DMS53 (cell line): ENCODE results near the gene SLC16A2.

Source experiments
- DNase-seq: peaks from one replicate; lab custom pipeline; 2025; lab: John Stamatoyannopoulos, UW

SLC16A2 gene

DNA sequence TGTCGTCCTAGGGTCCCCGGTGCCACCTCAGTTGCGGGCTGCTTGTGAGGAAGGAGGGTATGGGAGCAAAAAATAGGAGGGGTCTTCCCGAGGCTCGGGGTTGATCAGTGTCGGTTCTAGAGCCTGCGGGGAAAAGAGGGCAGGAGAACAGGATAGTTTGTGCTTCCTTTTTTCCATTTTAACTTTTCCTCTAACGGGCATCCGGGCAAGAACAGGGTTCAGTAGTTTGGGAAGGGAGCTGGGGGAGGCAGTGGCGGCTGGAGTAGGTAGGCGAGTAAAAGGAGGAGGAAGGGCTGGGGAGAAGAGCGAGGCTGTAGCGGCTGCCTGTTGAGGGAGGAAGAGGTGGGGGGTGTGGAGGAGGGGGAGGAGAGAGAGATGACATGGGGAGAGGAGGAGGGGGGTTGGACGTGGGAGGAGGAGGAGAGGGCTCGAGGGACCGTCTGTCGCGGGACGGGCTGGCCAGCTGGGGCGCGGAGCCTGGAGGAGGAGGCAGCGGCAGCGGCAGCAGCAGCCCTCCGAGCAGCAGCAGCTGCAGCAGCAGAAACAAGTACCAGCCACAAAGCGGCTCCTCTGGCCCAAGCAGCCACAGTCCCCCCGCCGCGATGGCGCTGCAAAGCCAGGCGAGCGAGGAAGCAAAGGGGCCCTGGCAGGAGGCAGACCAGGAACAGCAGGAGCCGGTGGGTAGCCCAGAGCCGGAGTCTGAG lies at the start of gene SLC16A2:
Gene SLC16A2 (plus strand): TSS at position 458 of the 704 bp plus-strand sequence. CDS start 145 bp downstream, at position 603.
- DNase-seq, result peak; percentile 83

- DNase-seq, result peak; percentile 5
These were observed 49.0 kb upstream of the SLC16A2 start for GRCh38 chrX:74372272-74372671.

DNA sequence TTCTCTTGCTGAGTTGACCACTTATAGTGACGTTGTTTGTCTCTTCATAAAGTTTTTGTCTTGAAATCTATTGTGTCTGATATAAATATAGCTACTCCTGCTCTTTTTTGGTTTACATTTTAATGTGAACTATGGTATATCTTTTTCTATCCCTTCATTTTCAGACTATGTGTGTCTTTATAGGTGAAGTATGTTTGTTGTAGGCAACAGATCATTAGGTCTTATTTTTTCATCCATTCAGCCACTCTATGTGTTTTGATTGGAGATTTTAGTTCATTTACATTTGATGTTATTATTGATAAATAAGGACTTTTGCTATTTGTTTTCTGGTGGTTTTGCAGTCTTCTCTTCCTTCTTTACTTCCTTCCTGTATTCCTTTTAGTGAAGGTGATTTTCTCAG lies 44.0 kb upstream of the SLC16A2 start:
- DNase-seq, result no peak

DNA sequence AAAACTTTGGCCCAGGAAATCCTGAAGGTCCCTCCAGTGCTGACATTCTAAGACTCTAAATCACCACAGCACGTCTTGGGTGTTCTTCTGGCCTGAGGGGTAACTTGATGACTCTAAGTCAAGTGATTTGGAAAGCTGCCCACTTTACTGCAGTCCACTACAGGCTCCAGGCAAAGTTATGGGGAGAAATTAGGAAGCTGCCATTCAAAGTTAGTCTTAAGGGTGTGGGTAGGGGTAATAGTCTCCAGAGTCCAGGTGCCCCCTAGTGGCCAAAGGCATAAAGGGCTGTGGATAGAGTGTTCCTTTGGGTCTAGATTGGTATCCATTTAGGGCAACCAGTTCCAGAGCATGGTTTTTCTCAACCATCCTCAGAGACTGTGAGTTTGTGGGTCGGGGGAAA lies 38.7 kb upstream of the SLC16A2 start:
- DNase-seq, result peak; percentile 74

GRCh38 chrX:74383611-74384010 lies 37.7 kb upstream of the SLC16A2 start:
- DNase-seq, result peak; percentile 66

- DNase-seq, result no peak
These were observed 32.1 kb upstream of the SLC16A2 start for GRCh38 chrX:74389016-74389722.

DNA sequence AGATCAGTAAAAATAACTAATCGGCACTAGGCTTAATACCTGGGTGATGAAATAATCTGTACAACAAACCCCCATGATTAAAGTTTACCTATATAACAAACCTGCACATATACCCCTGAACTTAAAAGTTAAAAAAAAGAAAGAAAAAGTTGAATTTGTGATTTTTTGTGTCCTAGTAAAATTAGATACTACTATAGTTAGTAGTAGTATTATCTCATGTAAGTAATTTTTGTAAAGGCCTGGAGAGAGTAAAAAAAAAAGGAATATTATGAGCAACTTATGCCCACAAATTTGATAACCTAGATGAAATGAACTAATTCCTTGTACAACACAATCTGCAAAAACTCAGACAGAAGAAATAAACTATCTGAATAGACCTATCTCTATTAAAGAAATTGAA lies 25.7 kb upstream of the SLC16A2 start:
- no peak for DNase-seq

DNA sequence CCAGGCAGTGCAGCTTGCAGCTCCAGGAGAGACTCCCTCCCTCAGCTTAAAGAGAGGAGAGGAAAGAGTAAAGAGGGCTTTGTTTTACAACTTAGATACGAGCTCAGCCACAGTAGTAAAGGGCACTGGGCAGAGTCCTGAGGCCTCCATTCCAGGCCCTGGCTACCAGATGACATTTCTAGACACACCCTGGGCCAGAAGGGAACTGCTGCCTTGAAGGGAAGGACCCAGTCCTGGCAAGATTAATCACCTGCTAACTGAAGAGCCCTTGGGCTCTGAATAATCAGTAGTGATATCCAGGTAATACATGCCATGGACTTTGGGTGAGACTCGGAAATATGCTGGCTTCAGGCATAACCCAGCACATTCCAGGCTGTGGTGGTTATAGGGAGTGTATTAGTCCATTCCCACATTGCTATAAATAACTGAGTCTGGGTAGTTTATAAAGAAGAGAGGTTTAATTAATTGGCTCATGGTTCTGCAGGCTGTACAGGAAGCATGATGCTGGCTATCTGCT lies 15.3 kb upstream of the SLC16A2 start:
- DNase-seq, result no peak

- DNase-seq, result no peak
These were observed 13.0 kb upstream of the SLC16A2 start for GRCh38 chrX:74408304-74408703.

DNA sequence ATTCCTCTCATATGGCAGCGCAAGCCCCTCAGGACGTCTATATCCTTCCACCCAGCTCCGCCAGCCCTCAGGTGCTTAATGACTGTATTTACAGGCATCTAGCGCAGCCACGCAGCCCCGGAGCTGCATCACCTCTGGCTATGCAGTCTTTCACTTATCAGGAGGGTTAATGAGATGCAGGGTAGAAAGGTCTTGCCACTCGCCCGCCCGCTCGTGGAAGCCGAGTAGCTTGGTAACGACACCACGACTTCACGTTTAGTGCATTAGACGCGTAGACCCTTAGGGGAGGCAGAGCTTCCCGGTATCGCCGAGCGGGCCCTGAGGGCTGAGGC lies 1.5 kb upstream of the SLC16A2 start:
- DNase-seq, result peak; percentile 53

GRCh38 chrX:74420196-74421035 lies 877 bp upstream of the SLC16A2 start:
- DNase-seq, result peak; percentile 69

DNA sequence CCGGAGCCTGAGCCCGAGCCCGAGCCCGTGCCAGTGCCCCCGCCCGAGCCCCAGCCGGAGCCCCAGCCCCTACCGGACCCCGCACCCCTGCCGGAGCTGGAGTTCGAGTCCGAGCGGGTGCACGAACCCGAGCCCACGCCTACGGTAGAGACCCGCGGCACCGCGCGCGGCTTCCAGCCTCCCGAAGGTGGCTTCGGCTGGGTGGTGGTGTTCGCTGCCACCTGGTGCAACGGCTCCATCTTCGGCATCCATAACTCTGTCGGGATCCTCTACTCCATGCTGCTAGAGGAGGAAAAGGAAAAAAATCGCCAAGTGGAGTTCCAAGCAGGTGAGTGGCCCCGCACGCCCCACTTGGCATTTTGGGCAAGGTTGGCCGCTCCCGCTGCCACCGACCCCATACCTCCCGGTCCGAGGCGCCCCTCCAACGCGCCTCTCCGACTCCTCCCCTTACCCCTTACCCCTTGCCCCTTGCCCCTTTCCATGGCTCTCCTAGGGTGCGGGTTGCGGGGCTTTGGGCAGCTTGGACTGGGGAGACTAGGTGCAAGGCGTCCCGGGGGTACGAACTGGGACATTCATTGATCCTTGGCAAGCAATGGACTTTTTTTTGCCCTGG lies 553 bp downstream of the SLC16A2 start:
- peak; percentile 54 for DNase-seq

- peak; percentile 4 for DNase-seq
These were observed 1.4 kb downstream of the SLC16A2 start for GRCh38 chrX:74422576-74423288.

- DNase-seq, result peak; percentile 29
These were observed 2.2 kb downstream of the SLC16A2 start for GRCh38 chrX:74423289-74423998.

GRCh38 chrX:74426071-74426470 lies 4.8 kb downstream of the SLC16A2 start:
- no peak for DNase-seq

DNA sequence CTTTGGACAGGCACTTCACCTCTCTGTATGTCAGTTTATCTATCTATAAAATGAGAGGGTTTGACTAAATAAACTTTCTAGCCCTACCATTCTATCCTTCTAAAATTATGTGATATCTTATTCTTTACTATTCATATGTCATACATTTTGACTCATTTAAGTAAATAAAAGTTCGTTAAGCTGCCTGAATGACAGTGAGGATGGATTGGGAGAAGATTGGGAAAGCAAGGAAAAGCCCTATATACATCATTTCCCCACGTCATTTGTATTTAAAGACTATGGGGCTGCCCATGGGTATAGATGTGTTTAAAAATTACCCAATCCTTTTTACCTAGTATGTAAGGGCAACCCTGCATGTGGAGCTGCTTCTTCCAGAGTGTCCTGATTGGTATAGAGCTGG lies 5.3 kb downstream of the SLC16A2 start:
- DNase-seq, result no peak

- DNase-seq, result no peak
These were observed 10.5 kb downstream of the SLC16A2 start for GRCh38 chrX:74431797-74432196.

- no peak for DNase-seq
These were observed 13.0 kb downstream of the SLC16A2 start for GRCh38 chrX:74434336-74434735.

- peak; percentile 44 for DNase-seq
These were observed 16.2 kb downstream of the SLC16A2 start for GRCh38 chrX:74437530-74437929.

DNA sequence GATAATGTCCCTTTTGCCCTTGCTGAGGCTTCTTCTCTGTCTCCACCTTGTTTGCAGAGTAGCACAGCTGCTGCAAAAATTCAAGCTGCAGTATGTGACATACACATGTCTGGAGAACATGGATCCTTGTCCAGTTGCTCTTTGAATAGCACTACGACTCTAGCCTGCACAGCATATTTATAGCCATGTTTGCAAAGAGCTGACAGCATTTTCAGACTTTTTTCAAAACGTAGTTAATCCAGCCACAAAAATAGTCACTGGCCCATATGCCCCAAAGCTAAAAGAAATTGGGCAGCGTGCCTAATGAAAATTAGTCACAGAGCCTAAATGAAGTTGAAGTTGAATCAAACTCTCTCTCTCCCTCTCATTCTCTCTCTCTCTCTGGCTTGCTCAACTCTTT lies 17.5 kb downstream of the SLC16A2 start:
- DNase-seq, result no peak

DNA sequence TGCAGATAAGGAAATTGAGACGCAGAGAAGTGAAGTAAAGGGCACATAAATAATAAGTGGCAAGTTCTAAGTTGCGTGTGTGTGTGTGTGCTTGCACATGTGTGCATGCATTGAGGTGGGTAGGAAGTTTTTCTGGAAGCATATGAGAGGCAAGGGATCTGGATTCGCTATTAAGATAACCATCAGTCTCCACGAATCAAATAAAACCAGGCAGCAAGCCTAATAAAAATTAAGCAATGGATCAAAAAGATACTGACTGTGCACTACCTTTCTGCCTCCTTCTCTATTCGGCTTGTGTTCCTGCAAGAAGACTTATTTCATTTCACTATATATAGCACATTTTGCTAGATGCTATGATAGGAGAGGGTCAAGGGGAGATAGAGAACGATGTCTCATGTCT lies 23.8 kb downstream of the SLC16A2 start:
- DNase-seq, result no peak
